K562 (cell line): Measurements from ENCODE around the gene EXOSC1. TPM values are rescaled to one million over a fixed set of nuclear protein-coding genes. Genes with fewer than 3 reads are reported as not detected.

Experiments used
- ATF7 ChIP-seq: fragments of 450-650 bp; IDR thresholded peaks from 2 replicates; pipeline ENCODE4 v1.7.1; 2014; ENCODE audit warnings: mild to moderate bottlenecking, moderate library complexity
- BCL6 ChIP-seq: fragments of 250-450 bp; sonication (Bioruptor Pico); IDR thresholded peaks from 2 replicates; pipeline ENCODE4 v1.4.0; 2020
- DPF2 ChIP-seq: fragments of 450-650 bp; IDR thresholded peaks from 2 replicates; pipeline ENCODE4 v1.6.1; 2016
- ELF1 ChIP-seq: fragments of 200-800 bp; sonication (Bioruptor generic); IDR thresholded peaks from 2 replicates; pipeline ENCODE4 v1.6.1; 2016; ENCODE audit warnings: missing genetic modification characterization, missing compliant biosample characterization
- NCOR1 ChIP-seq: fragments of 450-650 bp; IDR thresholded peaks from 2 replicates; pipeline ENCODE4 v1.6.1; 2016; ENCODE audit warnings: mild to moderate bottlenecking, moderate library complexity
- NRF1 ChIP-seq, 2 experiments: fragments of 450-650 bp; IDR thresholded peaks in 1 of 2; conservative IDR thresholded peaks in 1 of 2; 2 replicates each; pipeline ENCODE4 v1.6.1; 2014; ENCODE audit warnings: mild to moderate bottlenecking in 2 of 2
- RERE ChIP-seq: sonication (generic); formaldehyde crosslinking; IDR thresholded peaks from 2 replicates; pipeline ENCODE4 v1.8.0; 2023; ENCODE audit warnings: missing genetic modification reagents, mild to moderate bottlenecking, borderline replicate concordance
- SMAD3 ChIP-seq: fragments of 450-650 bp; formaldehyde crosslinking; conservative IDR thresholded peaks from 2 replicates; pipeline ENCODE4 v1.4.0; 2020; ENCODE audit warnings: mild to moderate bottlenecking
- TAF1 ChIP-seq: IDR thresholded peaks from 2 replicates; pipeline ENCODE4 v1.6.1; 2011; ENCODE audit warnings: mild to moderate bottlenecking, low read length, moderate library complexity; ENCODE audit not compliant: insufficient read depth, control insufficient read depth, severe bottlenecking; ENCODE audit errors: extremely low read depth
- ZC3H4 ChIP-seq: sonication (generic); formaldehyde crosslinking; IDR thresholded peaks from 2 replicates; pipeline ENCODE4 v1.9.0; 2021; ENCODE audit warnings: missing genetic modification reagents, borderline replicate concordance
- ZKSCAN8 ChIP-seq: fragments of 200-800 bp; sonication (Bioruptor generic); IDR thresholded peaks from 2 replicates; pipeline ENCODE4 v1.6.1; 2016; ENCODE audit warnings: missing genetic modification characterization, missing compliant biosample characterization
- ZNF134 ChIP-seq: fragments of 250-450 bp; sonication (Bioruptor Pico); conservative IDR thresholded peaks from 2 replicates; pipeline ENCODE4 v1.4.0; 2020
- ZNF318 ChIP-seq, 2 experiments: fragments of 450-650 bp; IDR thresholded peaks; 2 replicates each; pipeline ENCODE4 v1.6.1; 2016; ENCODE audit warnings: mild to moderate bottlenecking in 2 of 2, borderline replicate concordance in 1 of 2, low read depth in 1 of 2, moderate library complexity in 1 of 2
- ZNF766 ChIP-seq: fragments of 200-800 bp; sonication (Bioruptor generic); conservative IDR thresholded peaks from 2 replicates; pipeline ENCODE4 v1.6.1; 2016; ENCODE audit warnings: missing genetic modification characterization, missing compliant biosample characterization
- polyA plus RNA-seq, 8 experiments: library from polyadenylated mRNA; depleted of rRNA in 4 of 8; stranded (reverse) in 5 of 8; unstranded in 3 of 8; fragments of >200 nt; fragmentation: Nextera tagmentation in 2 of 8; fragmentation: Illumina TruSeq in 1 of 8; extraction: Ambion mirVana in 2 of 8; extraction: Trizol in 1 of 8; gene quantifications; 2 replicates each; pipeline versions ENCODE4 v1.2.1 to v1.2.3, GENCODE V29; 2011 to 2014; ENCODE audit warnings: inconsistent platforms in 1 of 8, missing spikeins in 1 of 8
- total RNA-seq, 7 experiments: library from RNA; depleted of rRNA in 6 of 7; stranded (reverse); fragments of >200 nt in 6 of 7; fragmentation: Illumina TruSeq in 2 of 7; extraction: Trizol in 2 of 7; gene quantifications; 2 replicates each; pipeline versions ENCODE4 v1.2.1 to v1.2.3, GENCODE V29; 2011 to 2021; ENCODE audit warnings: low replicate concordance in 1 of 7

Gene EXOSC1
- total and polyA plus RNA-seq, 9 of the 15 experiments (the other 6 are each of a cell fraction or from before 2014, with no cell fraction given) = 44.3 to 117 (median 67.0) TPM

GRCh38 chr10:97399843-97400545 lies 45.8 kb downstream of the EXOSC1 start (continued):
- TF ChIP-seq ZNF318 (IDR thresholded peaks at IDR 0.05; ENCODE audit: borderline replicate concordance in 1 of 2, low read depth in 1 of 2) (no peak), TAF1 (peak; percentile 36), RERE (no peak), DPF2 (no peak), ZNF766 (no peak), ZNF134 (CRISPR knock-in tag) (no peak), ATF7 (peak; percentile 77), NRF1 (conservative IDR thresholded peaks at IDR 0.05 in 1 of 2, IDR thresholded peaks at IDR 0.05 in 1 of 2) (peak in 1 of 2 experiments; percentile 13; a peak in 2 of 4 replicates), NCOR1 (no peak), ELF1 (tag) (no peak), ZKSCAN8 (CRISPR knock-in tag) (no peak), ZC3H4 (CRISPR knock-in tag) (0 out of 2 replicates have a peak, but pooled peaks have one; percentile 15), SMAD3 (CRISPR knock-in tag) (no peak), BCL6 (CRISPR knock-in tag) (no peak)
